WERI-Rb-1 (cell line): Measurements from ENCODE around the gene CDH4.

Experiments
- DNase-seq: peaks from one replicate; pipeline ENCODE4 v3.0.0-alpha.2; 2020
- H3K27ac ChIP-seq: fragments of 250-450 bp; sonication (Bioruptor Pico); 2 replicates; pipeline ENCODE4 v1.5.1; 2020; ENCODE audit warnings: mild to moderate bottlenecking, moderate library complexity
- H3K27me3 ChIP-seq: fragments of 250-450 bp; sonication (Bioruptor Pico); 2 replicates; pipeline ENCODE4 v1.5.1; 2021; ENCODE audit warnings: mild to moderate bottlenecking, low read depth, moderate library complexity; ENCODE audit not compliant: insufficient read depth, severe bottlenecking
- H3K36me3 ChIP-seq: fragments of 250-450 bp; sonication (Bioruptor Pico); 2 replicates; pipeline ENCODE4 v1.5.1; 2020; ENCODE audit warnings: mild to moderate bottlenecking, moderate library complexity
- H3K4me3 ChIP-seq: 2 replicates; pipeline ENCODE4 v1.5.1; 2011; ENCODE audit warnings: low read depth, mild to moderate bottlenecking, control low read depth, low read length
- H3K9me3 ChIP-seq: fragments of 250-450 bp; sonication (Bioruptor Pico); 2 replicates; pipeline ENCODE4 v1.5.1; 2021; ENCODE audit warnings: mild to moderate bottlenecking, moderate library complexity; ENCODE audit not compliant: severe bottlenecking
- CTCF ChIP-seq: IDR thresholded peaks from 2 replicates; pipeline ENCODE4 v1.5.1; 2011; ENCODE audit warnings: low read depth, mild to moderate bottlenecking, control low read depth, inconsistent platforms, low read length

CDH4 gene

GRCh38 chr20:61443443-61444126 is 191.5 kb downstream of the CDH4 start:
- TF ChIP-seq CTCF: no peak
- H3K9me3 ChIP-seq: no peaks in the 10 kb centered on the region
- H3K27me3 ChIP-seq: peaks cover 74% of the 10 kb centered on the region
- no peaks in the 10 kb centered on the region for H3K36me3 ChIP-seq
- no peak overlapping the region for H3K27ac ChIP-seq
- H3K4me3 ChIP-seq: no peak overlapping the region
- DNase-seq: no peak

- Histone ChIP-seq H3K9me3 (no peaks in the 10 kb centered on the region), H3K27me3 (peaks cover 77% of the 10 kb centered on the region), H3K36me3 (no peaks in the 10 kb centered on the region), H3K27ac (no peak overlapping the region), H3K4me3 (no peak overlapping the region)
- no peak for TF ChIP-seq CTCF
- no peak for DNase-seq
Observed at GRCh38 chr20:61444637-61445036, 192.6 kb downstream of the CDH4 start.

- H3K27ac ChIP-seq: no peak overlapping the region
- DNase-seq: no peak
- H3K4me3 ChIP-seq: no peak overlapping the region
- no peak for TF ChIP-seq CTCF
- H3K36me3 ChIP-seq: no peaks in the 10 kb centered on the region
- H3K27me3 ChIP-seq: peaks cover 78% of the 10 kb centered on the region
- no peaks in the 10 kb centered on the region for H3K9me3 ChIP-seq
Observed at GRCh38 chr20:61445138-61445537, 193.1 kb downstream of the CDH4 start.

GRCh38 chr20:61445741-61446140 is 193.7 kb downstream of the CDH4 start:
- H3K36me3 ChIP-seq: no peaks in the 10 kb centered on the region
- H3K9me3 ChIP-seq: no peaks in the 10 kb centered on the region
- no peak for DNase-seq
- H3K4me3 ChIP-seq: no peak overlapping the region
- H3K27ac ChIP-seq: no peak overlapping the region
- H3K27me3 ChIP-seq: peaks cover 78% of the 10 kb centered on the region
- TF ChIP-seq CTCF: no peak

- no peak for DNase-seq
- Histone ChIP-seq H3K4me3 (no peak overlapping the region), H3K9me3 (no peaks in the 10 kb centered on the region), H3K27me3 (peaks cover 81% of the 10 kb centered on the region), H3K36me3 (no peaks in the 10 kb centered on the region), H3K27ac (no peak overlapping the region)
- TF ChIP-seq CTCF: no peak
Observed at GRCh38 chr20:61447952-61448351, 195.9 kb downstream of the CDH4 start.

GRCh38 chr20:61448386-61448785 is 196.3 kb downstream of the CDH4 start:
- DNase-seq: no peak
- Histone ChIP-seq H3K27me3 (peaks cover 80% of the 10 kb centered on the region), H3K9me3 (no peaks in the 10 kb centered on the region), H3K4me3 (no peak overlapping the region), H3K27ac (no peak overlapping the region), H3K36me3 (no peaks in the 10 kb centered on the region)
- no peak for TF ChIP-seq CTCF
